Measurements from ENCODE around the gene CARF. TPM values are rescaled to one million over a fixed set of nuclear protein-coding genes. Genes with fewer than 3 reads are reported as not detected.

CARF gene
- total and polyA plus RNA-seq, 2 donors (not counting 1 experiment from before 2014, with no cell fraction given): 7.2 to 8.6 TPM

- Histone ChIP-seq H3K27me3 (ENCODE audit: control insufficient read depth, insufficient read depth, low read length) (no peaks in the 10 kb centered on the region), H3K27ac (ENCODE audit: insufficient read depth, low read length) (no peak overlapping the region), H3K79me2 (ENCODE audit: control insufficient read depth, insufficient read depth, low read length) (no peaks in the 10 kb centered on the region), H2AFZ (ENCODE audit: low read length) (no peak overlapping the region), H3K9ac (ENCODE audit: insufficient read depth, low read length) (no peak overlapping the region), H3K4me3 (replicated peaks in 1 of 4; ENCODE audit: control extremely low read depth in 1 of 4, insufficient read depth in 1 of 4, low read depth in 3 of 4, low read length in 4 of 4) (no peak overlapping the region), H3K4me2 (ENCODE audit: extremely low read depth, insufficient read depth, low read length) (no peak overlapping the region), H4K20me1 (ENCODE audit: control insufficient read depth, extremely low read depth, insufficient read depth, low read length) (no peaks in the 10 kb centered on the region), H3K4me1 (ENCODE audit: control insufficient read depth, extremely low read depth, insufficient read depth, low read length) (no peaks in the 10 kb centered on the region), H3K36me3 (ENCODE audit: control insufficient read depth, insufficient read depth, low read length) (no peaks in the 10 kb centered on the region), H3K9me3 (ENCODE audit: control insufficient read depth, insufficient read depth, low read depth, low read length) (no peaks in the 10 kb centered on the region)
- no peak for TF ChIP-seq EZH2 (IDR thresholded peaks at IDR 0.05; ENCODE audit: low read length, missing control alignments)
- TF ChIP-seq CTCF (conservative IDR thresholded peaks at IDR 0.05 in 1 of 2, IDR thresholded peaks at IDR 0.05 in 1 of 2; ENCODE audit: low read depth in 1 of 2, low read length in 2 of 2): no peak
- no peak for DNase-seq (ENCODE audit: low read depth in 2 of 2)
These were observed 6.8 kb downstream of the CARF start for GRCh38 chr2:202918860-202919259.

- Histone ChIP-seq H3K27ac (ENCODE audit: insufficient read depth, low read length) (no peak overlapping the region), H3K79me2 (ENCODE audit: control insufficient read depth, insufficient read depth, low read length) (no peaks in the 10 kb centered on the region), H4K20me1 (ENCODE audit: control insufficient read depth, extremely low read depth, insufficient read depth, low read length) (no peaks in the 10 kb centered on the region), H3K9me3 (ENCODE audit: control insufficient read depth, insufficient read depth, low read depth, low read length) (no peaks in the 10 kb centered on the region), H3K9ac (ENCODE audit: insufficient read depth, low read length) (no peak overlapping the region), H2AFZ (ENCODE audit: low read length) (no peak overlapping the region), H3K27me3 (ENCODE audit: control insufficient read depth, insufficient read depth, low read length) (no peaks in the 10 kb centered on the region), H3K4me2 (ENCODE audit: extremely low read depth, insufficient read depth, low read length) (no peak overlapping the region), H3K4me3 (replicated peaks in 1 of 4; ENCODE audit: control extremely low read depth in 1 of 4, insufficient read depth in 1 of 4, low read depth in 3 of 4, low read length in 4 of 4) (no peak overlapping the region), H3K36me3 (ENCODE audit: control insufficient read depth, insufficient read depth, low read length) (no peaks in the 10 kb centered on the region), H3K4me1 (ENCODE audit: control insufficient read depth, extremely low read depth, insufficient read depth, low read length) (no peaks in the 10 kb centered on the region)
- DNase-seq (ENCODE audit: low read depth in 2 of 2): no peak
- TF ChIP-seq EZH2 (IDR thresholded peaks at IDR 0.05; ENCODE audit: low read length, missing control alignments): no peak
- no peak for TF ChIP-seq CTCF (conservative IDR thresholded peaks at IDR 0.05 in 1 of 2, IDR thresholded peaks at IDR 0.05 in 1 of 2; ENCODE audit: low read depth in 1 of 2, low read length in 2 of 2)
These were observed 20.5 kb downstream of the CARF start for GRCh38 chr2:202932425-202933138.

GRCh38 chr2:202933139-202933510 is 21.1 kb downstream of the CARF start:
- H2AFZ ChIP-seq (ENCODE audit: low read length): no peak overlapping the region
- no peaks in the 10 kb centered on the region for H3K27me3 ChIP-seq (ENCODE audit: control insufficient read depth, insufficient read depth, low read length)
- H3K4me1 ChIP-seq (ENCODE audit: control insufficient read depth, extremely low read depth, insufficient read depth, low read length): no peaks in the 10 kb centered on the region
- H3K9me3 ChIP-seq (ENCODE audit: control insufficient read depth, insufficient read depth, low read depth, low read length): no peaks in the 10 kb centered on the region
- no peak overlapping the region for H3K27ac ChIP-seq (ENCODE audit: insufficient read depth, low read length)
- H3K36me3 ChIP-seq (ENCODE audit: control insufficient read depth, insufficient read depth, low read length): no peaks in the 10 kb centered on the region
- no peaks in the 10 kb centered on the region for H3K79me2 ChIP-seq (ENCODE audit: control insufficient read depth, insufficient read depth, low read length)
- no peak for TF ChIP-seq EZH2 (IDR thresholded peaks at IDR 0.05; ENCODE audit: low read length, missing control alignments)
- TF ChIP-seq CTCF (conservative IDR thresholded peaks at IDR 0.05 in 1 of 2, IDR thresholded peaks at IDR 0.05 in 1 of 2; ENCODE audit: low read depth in 1 of 2, low read length in 2 of 2): no peak
- H3K4me3 ChIP-seq (replicated peaks in 1 of 4; ENCODE audit: control extremely low read depth in 1 of 4, insufficient read depth in 1 of 4, low read depth in 3 of 4, low read length in 4 of 4): no peak overlapping the region
- no peak for DNase-seq (ENCODE audit: low read depth in 2 of 2)
- H3K4me2 ChIP-seq (ENCODE audit: extremely low read depth, insufficient read depth, low read length): no peak overlapping the region
- H3K9ac ChIP-seq (ENCODE audit: insufficient read depth, low read length): no peak overlapping the region
- H4K20me1 ChIP-seq (ENCODE audit: control insufficient read depth, extremely low read depth, insufficient read depth, low read length): no peaks in the 10 kb centered on the region

Data from fibroblast of lung (primary cell).